Choroid plexus epithelial cell (primary cell): ENCODE measurements around the gene EXOSC5.

ENCODE experiments used
- DNase-seq: peaks from one replicate; pipeline ENCODE4 v3.0.0-alpha.2; 2010; ENCODE audit warnings: low read depth
- H3K4me3 ChIP-seq: 2 replicates; pipeline ENCODE4 v1.5.1; 2011; ENCODE audit warnings: low read depth, mild to moderate bottlenecking, control low read depth, low read length, moderate library complexity
- CTCF ChIP-seq: conservative IDR thresholded peaks from 2 replicates; pipeline ENCODE4 v1.5.1; 2011; ENCODE audit warnings: low read depth, mild to moderate bottlenecking, control low read depth, inconsistent platforms, low read length, moderate library complexity

Gene EXOSC5

GRCh38 chr19:41397086-41398049 is at the start of gene EXOSC5, which contains the start of gene BCKDHA:
Gene EXOSC5 (minus strand): TSS chr19:41397359. CDS start chr19:41397328, 31 bp downstream.
Gene BCKDHA (plus strand): TSS chr19:41397818. CDS start chr19:41397828, 10 bp downstream.
- H3K4me3 ChIP-seq = peak within 1 kb of the TSS; percentile 83
- no peak for TF ChIP-seq CTCF
- peak; percentile 100 for DNase-seq

GRCh38 chr19:41445575-41445974 is 48.4 kb upstream of the EXOSC5 start:
- no peak for DNase-seq
- no peak overlapping the region for H3K4me3 ChIP-seq
- TF ChIP-seq CTCF = no peak

GRCh38 chr19:41443813-41444455 is 46.8 kb upstream of the EXOSC5 start:
- DNase-seq = no peak
- TF ChIP-seq CTCF = no peak

GRCh38 chr19:41442473-41443355 is 45.6 kb upstream of the EXOSC5 start, which contains the start of gene ERICH4:
Gene ERICH4 (plus strand): TSS chr19:41443156. CDS start chr19:41443170, 14 bp downstream.
- no peak for TF ChIP-seq CTCF
- no peak within 1 kb of the TSS for H3K4me3 ChIP-seq
- DNase-seq = no peak

More at GRCh38 chr19:41443813-41444455, 46.8 kb upstream of the EXOSC5 start:
- no peak overlapping the region for H3K4me3 ChIP-seq

- TF ChIP-seq CTCF = no peak
- no peak overlapping the region for H3K4me3 ChIP-seq
- DNase-seq = no peak
Observed at GRCh38 chr19:41441321-41441945, 44.3 kb upstream of the EXOSC5 start.

- peak within 1 kb of the TSS; percentile 100 for H3K4me3 ChIP-seq
- peak; percentile 99 for DNase-seq
- TF ChIP-seq CTCF = peak; percentile 61
Observed at GRCh38 chr19:41439441-41440222, 42.5 kb upstream of the EXOSC5 start, which contains the start of gene DMAC2. Gene DMAC2 (minus strand): TSS chr19:41439912. CDS start chr19:41439899, 13 bp downstream.
